Fibroblast of villous mesenchyme (primary cell): Measurements from ENCODE around the gene CELSR1. TPM values are rescaled to one million over a fixed set of nuclear protein-coding genes. Genes with fewer than 3 reads are reported as not detected.
A peak's percentile ranks its signal among the peaks of the same experiment; 100 is the strongest.
"Not testable (repeated sequence)": the region's sequence is repeated elsewhere in the genome, so short reads cannot be mapped to it uniquely, and the experiment has no call there.

Source experiments
- DNase-seq: peaks from one replicate; pipeline ENCODE4 v3.0.0-alpha.2; 2010; ENCODE audit warnings: low read depth
- H3K4me3 ChIP-seq: 2 replicates; pipeline ENCODE4 v1.5.1; 2011; ENCODE audit warnings: low read depth, mild to moderate bottlenecking, low read length
- total RNA-seq: library from RNA; depleted of rRNA; stranded (reverse); fragments of >200 nt; gene quantifications from 2 replicates; pipeline ENCODE4 v1.2.3, GENCODE V29; 2012
- TF ChIP-seq, protein P1 (sequence below): IDR thresholded peaks from 2 replicates; pipeline ENCODE4 v1.5.1; 2012; ENCODE audit warnings: low read depth, mild to moderate bottlenecking, low read length; ENCODE audit not compliant: insufficient read depth

Gene CELSR1
- total RNA-seq, 1 donor = 1.7 TPM

DNA sequence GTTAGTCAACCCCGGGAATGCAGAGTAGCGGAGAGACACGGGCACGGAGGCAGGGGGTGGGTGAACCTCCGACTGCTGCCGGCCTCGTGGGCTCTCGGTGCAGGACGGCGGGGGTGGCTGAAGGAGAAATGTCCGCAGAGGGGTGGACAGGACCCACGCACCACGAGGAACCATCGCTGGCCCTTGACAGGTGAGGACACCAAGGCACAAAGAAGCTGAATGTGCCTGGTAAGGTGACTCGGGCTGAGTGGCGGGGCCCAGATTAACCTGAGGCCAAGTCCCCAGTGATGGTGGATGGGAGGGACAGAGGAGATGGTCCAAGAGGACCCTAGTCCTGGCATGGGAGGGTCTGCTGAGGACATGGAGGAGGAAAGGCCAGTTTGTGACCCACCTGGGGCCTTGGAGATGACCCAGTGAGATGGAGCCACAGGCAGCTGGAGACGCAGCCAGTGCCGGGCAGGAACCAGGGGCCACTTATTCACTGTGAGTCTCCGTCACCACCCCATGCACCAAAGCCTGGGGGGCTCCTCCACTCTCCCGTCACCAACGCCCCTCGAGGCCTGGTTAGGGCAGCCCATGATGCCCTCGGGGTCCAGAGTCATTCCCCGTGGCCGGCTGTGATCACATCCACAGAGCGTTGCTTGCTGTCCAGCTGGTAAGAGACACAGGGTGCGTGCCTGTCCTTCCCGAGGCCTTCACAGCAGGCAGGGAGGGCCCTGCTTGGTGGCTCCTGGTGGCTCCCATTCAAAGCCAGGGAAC lies 64.2 kb downstream of the CELSR1 start:
- H3K4me3 ChIP-seq = no peak overlapping the region
- TF ChIP-seq, protein P1, sequence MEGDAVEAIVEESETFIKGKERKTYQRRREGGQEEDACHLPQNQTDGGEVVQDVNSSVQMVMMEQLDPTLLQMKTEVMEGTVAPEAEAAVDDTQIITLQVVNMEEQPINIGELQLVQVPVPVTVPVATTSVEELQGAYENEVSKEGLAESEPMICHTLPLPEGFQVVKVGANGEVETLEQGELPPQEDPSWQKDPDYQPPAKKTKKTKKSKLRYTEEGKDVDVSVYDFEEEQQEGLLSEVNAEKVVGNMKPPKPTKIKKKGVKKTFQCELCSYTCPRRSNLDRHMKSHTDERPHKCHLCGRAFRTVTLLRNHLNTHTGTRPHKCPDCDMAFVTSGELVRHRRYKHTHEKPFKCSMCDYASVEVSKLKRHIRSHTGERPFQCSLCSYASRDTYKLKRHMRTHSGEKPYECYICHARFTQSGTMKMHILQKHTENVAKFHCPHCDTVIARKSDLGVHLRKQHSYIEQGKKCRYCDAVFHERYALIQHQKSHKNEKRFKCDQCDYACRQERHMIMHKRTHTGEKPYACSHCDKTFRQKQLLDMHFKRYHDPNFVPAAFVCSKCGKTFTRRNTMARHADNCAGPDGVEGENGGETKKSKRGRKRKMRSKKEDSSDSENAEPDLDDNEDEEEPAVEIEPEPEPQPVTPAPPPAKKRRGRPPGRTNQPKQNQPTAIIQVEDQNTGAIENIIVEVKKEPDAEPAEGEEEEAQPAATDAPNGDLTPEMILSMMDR = no peak
- no peak for DNase-seq

DNA sequence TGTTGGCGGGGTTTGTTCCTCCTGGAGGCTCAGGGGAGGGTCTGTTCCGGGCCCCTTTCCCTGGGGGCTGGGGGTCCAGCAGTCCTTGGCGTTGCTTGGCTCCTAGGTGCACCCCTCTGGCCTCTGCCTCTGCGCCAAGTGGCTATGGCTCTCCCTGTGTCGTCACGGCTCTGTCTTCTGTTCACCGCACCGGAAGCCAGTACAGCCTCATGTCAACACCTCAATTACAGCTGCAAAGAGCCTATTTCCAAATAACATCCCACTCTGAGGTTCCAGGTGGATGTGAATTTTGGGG lies 64.8 kb downstream of the CELSR1 start:
- TF ChIP-seq, protein P1 = no peak
- H3K4me3 ChIP-seq = no peak overlapping the region
- DNase-seq = no peak

DNA sequence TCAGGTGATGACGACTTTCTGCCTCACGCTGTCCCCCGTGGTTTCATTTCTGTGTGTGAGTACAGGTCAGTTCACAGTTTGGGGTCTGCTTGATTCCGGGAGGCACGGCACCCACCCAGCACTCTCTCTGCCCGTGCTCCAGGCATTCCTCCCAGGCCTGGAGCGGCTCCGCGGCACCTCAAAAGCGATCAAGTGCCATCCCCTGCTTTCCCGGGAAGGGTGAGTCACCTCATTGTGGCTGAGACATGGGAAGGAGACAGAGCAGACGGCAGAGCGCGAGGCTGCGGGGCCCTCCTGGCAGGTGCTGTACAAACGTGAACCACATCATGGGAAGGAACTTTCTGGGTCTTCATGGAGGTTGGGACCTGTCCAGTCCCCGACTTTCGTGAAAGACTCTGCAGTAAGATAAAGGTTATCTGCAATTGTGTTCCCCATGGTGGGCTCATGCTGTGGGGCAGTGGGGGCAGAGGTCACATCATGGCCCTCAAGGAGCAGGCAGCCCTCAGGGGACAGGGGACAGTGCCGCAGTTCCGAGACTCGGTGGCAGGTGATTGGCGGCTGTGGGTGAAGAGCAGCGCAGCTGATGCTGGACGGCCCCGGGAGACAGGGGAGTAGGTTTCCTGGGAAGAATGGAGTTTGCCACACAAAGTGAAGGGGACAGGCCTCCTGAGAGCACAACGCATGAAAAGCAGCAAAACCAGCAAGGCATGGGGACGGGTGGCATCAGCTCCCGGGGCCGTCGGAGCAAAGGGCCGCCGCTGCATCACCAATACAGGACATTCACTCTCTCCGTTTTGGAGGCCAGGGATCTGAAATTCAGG lies 65.3 kb downstream of the CELSR1 start:
- TF ChIP-seq, protein P1 = no peak
- H3K4me3 ChIP-seq = no peak overlapping the region
- no peak for DNase-seq

DNA sequence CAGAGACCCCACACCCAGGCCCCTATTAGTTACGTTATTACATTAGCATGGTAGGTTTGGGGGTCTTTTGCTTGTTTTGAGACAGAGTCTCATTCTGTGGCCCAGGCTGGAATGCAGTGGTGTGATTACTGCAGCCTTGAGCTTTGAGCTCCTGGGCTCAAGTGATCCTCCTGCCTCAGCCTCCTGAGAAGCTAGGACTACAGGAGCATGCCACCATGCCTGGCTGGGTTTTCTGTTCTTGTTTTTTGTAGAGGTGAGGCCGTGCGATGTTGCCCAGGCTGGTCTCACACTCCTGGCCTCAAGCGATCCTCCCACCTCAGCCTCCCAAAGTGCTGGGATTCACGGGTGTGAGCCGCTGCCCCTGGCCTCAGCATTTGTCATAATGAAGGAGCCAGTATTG lies 66.1 kb downstream of the CELSR1 start:
- H3K4me3 ChIP-seq, DNase-seq: not testable (repeated sequence)

DNA sequence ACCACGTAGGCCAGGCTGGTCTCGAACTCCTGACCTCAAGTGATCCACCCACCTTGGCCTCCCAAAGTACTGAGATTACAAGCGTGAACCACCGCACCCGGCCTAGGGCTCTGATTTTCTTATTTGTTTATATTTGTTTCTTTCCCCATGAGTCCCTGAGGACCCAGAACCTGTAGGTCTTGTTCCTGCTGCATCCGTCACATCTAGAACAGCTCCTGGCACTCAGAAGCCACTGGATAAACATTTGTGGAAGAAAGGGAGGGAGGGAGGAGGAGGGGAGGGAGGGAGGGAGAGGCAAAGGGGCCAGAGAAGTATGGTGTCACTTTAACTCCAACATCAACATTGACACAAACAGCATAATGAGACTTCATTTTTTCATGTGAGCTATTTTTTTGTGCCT lies 67.7 kb downstream of the CELSR1 start:
- TF ChIP-seq, protein P1 = no peak
- DNase-seq = no peak

DNA sequence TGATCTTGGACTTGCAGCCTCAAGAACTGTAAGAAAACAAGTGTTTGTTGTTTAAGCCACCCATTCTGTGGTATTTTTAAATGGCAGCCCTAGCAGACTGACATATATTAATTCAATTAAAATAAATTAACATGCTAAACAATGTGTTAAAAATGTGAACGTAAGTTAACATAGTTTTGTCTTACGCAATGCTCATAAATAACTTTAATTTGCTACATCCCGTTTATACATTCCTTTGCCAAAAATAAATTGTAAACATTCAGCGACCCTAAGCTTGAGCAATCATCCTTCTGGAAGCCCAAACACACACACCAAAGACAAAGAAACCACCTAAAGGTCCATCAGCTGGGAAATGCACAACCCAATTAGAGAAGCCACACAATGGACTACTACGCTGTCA lies 70.4 kb downstream of the CELSR1 start:
- H3K4me3 ChIP-seq = no peak overlapping the region
- peak; percentile 78 for DNase-seq
- TF ChIP-seq, protein P1 = no peak

More for the DNA sequence above, 67.7 kb downstream of the CELSR1 start:
- H3K4me3 ChIP-seq = no peak overlapping the region

DNA sequence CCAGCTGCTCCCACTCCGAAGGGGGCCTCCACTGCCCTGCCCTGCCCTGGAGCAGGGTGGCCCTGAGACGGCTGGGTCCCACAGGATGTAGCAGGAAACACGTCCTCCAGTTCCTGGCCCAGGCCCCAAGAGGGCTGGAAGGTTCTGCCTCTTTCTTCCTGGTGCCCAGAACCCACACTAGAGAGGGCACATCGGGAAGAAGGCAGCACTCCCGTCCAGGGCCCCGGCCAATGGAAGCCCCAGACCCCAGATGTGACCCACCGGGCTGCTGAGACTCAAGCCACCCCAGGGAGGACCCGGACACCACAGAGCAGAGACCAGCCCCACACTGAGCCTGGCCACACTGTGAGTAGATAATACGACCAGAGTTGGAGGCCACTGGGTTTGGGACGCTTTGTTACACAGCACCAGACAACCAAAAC lies 71.2 kb downstream of the CELSR1 start:
- H3K4me3 ChIP-seq = no peak overlapping the region
- TF ChIP-seq, protein P1 = no peak
- DNase-seq = no peak
